Measurements from ENCODE around the gene STK11. TPM values are rescaled to one million over a fixed set of nuclear protein-coding genes. Genes with fewer than 3 reads are reported as not detected.
A peak's percentile ranks its signal among the peaks of the same experiment; 100 is the strongest.

STK11 gene
- total RNA-seq, 1 donor from 2014 or later = 67.6 TPM

DNA sequence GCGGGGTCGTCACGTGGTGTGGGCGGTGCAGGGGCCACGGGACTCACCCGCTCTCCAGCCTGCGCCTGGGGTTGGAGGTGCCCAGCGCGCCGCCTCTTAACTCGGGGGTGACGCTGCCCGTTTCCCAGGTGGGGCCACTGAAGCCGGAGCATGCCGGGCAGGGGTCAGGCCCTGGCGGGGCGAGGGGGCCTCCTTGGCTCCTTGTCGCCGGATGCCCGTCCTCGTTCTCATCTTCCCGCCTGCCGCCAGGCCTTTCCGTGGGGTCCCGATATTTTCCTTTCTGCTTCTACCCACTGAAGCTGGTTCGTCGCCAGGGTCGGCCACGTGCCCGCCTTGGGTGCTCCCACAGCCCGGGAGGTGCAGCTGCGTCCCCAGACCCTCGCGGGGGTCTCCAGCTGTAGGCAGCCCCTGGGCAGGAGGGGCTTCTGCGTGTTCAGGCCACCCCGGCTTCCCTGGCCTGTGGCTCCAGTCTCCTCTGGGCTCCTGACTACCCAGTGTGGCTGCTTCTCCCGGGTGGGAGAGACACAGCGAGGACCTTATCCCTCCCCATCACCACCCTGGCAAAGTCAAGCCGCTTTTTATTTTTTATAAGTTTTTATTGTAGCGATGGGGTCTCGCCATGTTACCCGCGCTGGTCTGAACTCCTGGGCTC lies 70.5 kb downstream of the STK11 start:
- no peaks in the 10 kb centered on the region for H3K9me3 Mint-ChIP-seq
- TF ChIP-seq CTCF (IDR thresholded peaks at IDR 0.05) = no peak
- no peaks in the 10 kb centered on the region for H3K27me3 Mint-ChIP-seq
- ChIA-PET CTCF (interaction anchor here (1.8 kb wide), 1 partner anchor 32 kb away, joined by 14 read pairs; no protein-coding TSS in a partner anchor), POLR2A (interaction anchor here (0.7 to 1.8 kb wide), 5 partner anchors 17 to 60 kb away, joined by 3 to 17 read pairs (median 5); no protein-coding TSS in a partner anchor)
- H3K36me3 Mint-ChIP-seq (ENCODE audit: low read depth) = peaks cover 59% of the 10 kb centered on the region
- intact Hi-C loops (cut with micrococcal nuclease) = loop anchor here (1.0 to 5.0 kb wide), 4 partner anchors 81 to 536 kb away; partner anchors contain the start of genes ATP8B3, RPS15 and UQCR11
- no peak for DNase-seq
- peak overlapping the region; percentile 84 for H3K4me3 Mint-ChIP-seq
- ATAC-seq (ENCODE audit: low read depth) = no peak
- peak overlapping the region; percentile 88 for H3K27ac Mint-ChIP-seq
- peaks cover 44% of the 10 kb centered on the region for H3K4me1 Mint-ChIP-seq

DNA sequence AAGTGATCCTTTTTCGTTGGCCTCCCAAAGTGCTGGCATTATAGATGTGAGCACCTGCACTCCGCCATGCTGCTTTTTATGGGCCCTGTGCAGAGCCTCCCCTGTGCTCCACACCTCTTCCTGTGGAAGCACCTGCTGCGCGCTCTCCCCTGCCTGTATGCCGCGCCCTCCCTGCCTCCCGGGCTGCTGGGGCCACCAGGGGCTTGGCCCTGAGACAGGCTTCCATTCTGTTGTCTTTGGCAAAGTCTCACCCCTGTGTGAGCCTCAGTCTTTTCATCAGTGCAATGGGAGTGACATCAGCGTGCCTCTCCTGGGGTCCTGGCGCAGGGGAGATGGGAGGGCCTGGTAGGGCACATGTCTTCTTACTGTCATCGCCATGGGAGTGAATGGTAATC lies 71.0 kb downstream of the STK11 start:
- CTCF ChIA-PET = interaction anchor here (1.7 to 3.5 kb wide), 3 partner anchors 32 to 96 kb away, joined by 11 to 27 read pairs (median 14); no protein-coding TSS in a partner anchor
- Mint-ChIP-seq H3K27ac (peak overlapping the region; percentile 85), H3K9me3 (no peaks in the 10 kb centered on the region), H3K4me3 (peak overlapping the region; percentile 84), H3K36me3 (ENCODE audit: low read depth) (peaks cover 53% of the 10 kb centered on the region), H3K27me3 (peaks cover under 1% of the 10 kb centered on the region), H3K4me1 (peaks cover 39% of the 10 kb centered on the region)
- POLR2A ChIA-PET = interaction anchor here (0.7 to 1.8 kb wide), 4 partner anchors 7 to 106 kb away, joined by 3 to 17 read pairs (median 8); partner anchors contain the start of gene CIRBP
- intact Hi-C loops (cut with micrococcal nuclease) = loop anchor here (5.0 kb wide), 2 partner anchors 81 to 536 kb away; partner anchors contain the start of gene ATP8B3
- TF ChIP-seq CTCF (IDR thresholded peaks at IDR 0.05) = no peak
- ATAC-seq (ENCODE audit: low read depth) (no peak), DNase-seq (no peak)

- Mint-ChIP-seq H3K27ac (peak overlapping the region; percentile 85), H3K4me3 (peak overlapping the region; percentile 84), H3K4me1 (peaks cover 35% of the 10 kb centered on the region), H3K9me3 (no peaks in the 10 kb centered on the region), H3K36me3 (ENCODE audit: low read depth) (peaks cover 49% of the 10 kb centered on the region), H3K27me3 (peaks cover 3% of the 10 kb centered on the region)
- ChIA-PET CTCF (interaction anchor here (1.7 to 3.5 kb wide), 2 partner anchors 33 to 95 kb away, joined by 11 to 27 read pairs; no protein-coding TSS in a partner anchor), POLR2A (interaction anchor here (1.1 to 1.6 kb wide), 2 partner anchors 8 to 106 kb away, joined by 3 to 13 read pairs; partner anchors contain the start of gene CIRBP)
- DNase-seq (no peak), ATAC-seq (ENCODE audit: low read depth) (no peak)
- TF ChIP-seq CTCF (IDR thresholded peaks at IDR 0.05) = no peak
- intact Hi-C loops (cut with micrococcal nuclease) = loop anchor here (5.0 kb wide), 2 partner anchors 80 to 535 kb away; partner anchors contain the start of gene ATP8B3
Measured at GRCh38 chr19:1277061-1277460, 71.5 kb downstream of the STK11 start.

Other genes with a start within 250 kb of the STK11 start
- 66.5 and 84.7 TPM in 2 replicates for gene WDR18, start 221.4 kb upstream of the STK11 start, total RNA-seq
- 0.11 TPM in 1 of 2 replicates, not detected in the other for gene GRIN3B, start 205.4 kb upstream of the STK11 start, total RNA-seq
- 223 and 257 TPM in 2 replicates for gene TMEM259, start 184.7 kb upstream of the STK11 start, total RNA-seq
- not detected in 2 replicates for gene RNU6-2, start 184.3 kb upstream of the STK11 start, total RNA-seq
- 352 and 371 TPM in 2 replicates for gene CNN2, start 179.2 kb upstream of the STK11 start, total RNA-seq
- 164 and 188 TPM in 2 replicates for gene ABCA7, start 165.7 kb upstream of the STK11 start, total RNA-seq
- gene ARHGAP45, start 138.6 kb upstream of the STK11 start, total RNA-seq = 266 and 312 TPM in 2 replicates
- gene POLR2E, start 110.4 kb upstream of the STK11 start, total RNA-seq = 173 and 184 TPM in 2 replicates
- gene GPX4, start 101.8 kb upstream of the STK11 start, total RNA-seq = 213 and 218 TPM in 2 replicates
- gene SBNO2, start 31.5 kb upstream of the STK11 start, total RNA-seq = 111 and 127 TPM in 2 replicates
- gene CBARP, start 32.2 kb downstream of the STK11 start, total RNA-seq = 0.29 and 0.64 TPM in 2 replicates
- gene ATP5F1D, start 36.0 kb downstream of the STK11 start, total RNA-seq = 172 and 185 TPM in 2 replicates
- gene MIDN, start 42.8 kb downstream of the STK11 start, total RNA-seq = 64.5 and 68.4 TPM in 2 replicates
- 399 and 400 TPM in 2 replicates for gene CIRBP, start 63.6 kb downstream of the STK11 start, total RNA-seq
- 47.9 and 52.0 TPM in 2 replicates for gene FAM174C, start 69.8 kb downstream of the STK11 start, total RNA-seq
- gene EFNA2, start 80.1 kb downstream of the STK11 start, total RNA-seq = not detected in 2 replicates
- gene NDUFS7, start 178.1 kb downstream of the STK11 start, total RNA-seq = 82.1 and 84.3 TPM in 2 replicates
- 6.9 and 8.8 TPM in 2 replicates for gene GAMT, start 195.8 kb downstream of the STK11 start, total RNA-seq
- 177 and 195 TPM in 2 replicates for gene DAZAP1, start 201.8 kb downstream of the STK11 start, total RNA-seq
- gene RPS15, start 232.6 kb downstream of the STK11 start, total RNA-seq = 1,788 and 2,029 TPM in 2 replicates
- gene APC2, start 244.3 kb downstream of the STK11 start, total RNA-seq = 0.42 and 0.59 TPM in 2 replicates

All from activated B cell treated with CpG ODN at 0.5 μM for 24 hours (primary cell).